ENCODE results near the gene TAF15.

- no peak for TF ChIP-seq CTCF (conservative IDR thresholded peaks at IDR 0.05; ENCODE audit: low read length)
- TF ChIP-seq EZH2phosphoT487 (IDR thresholded peaks at IDR 0.05; ENCODE audit: borderline replicate concordance, low read depth, low read length): no peak
These were observed 67.2 kb downstream of the TAF15 start for GRCh38 chr17:35876534-35876933.
